ENCODE results near the gene TXK. TPM values are rescaled to one million over a fixed set of nuclear protein-coding genes. Genes with fewer than 3 reads are reported as not detected.

Gene TXK
- total RNA-seq (1 to 10 TPM in 4 of 5 donors, not detected in 1; 1.2 to 8.3 (median 4.4) TPM), polyA plus RNA-seq (under 1 TPM; 0.15 to 0.63 (median 0.37) TPM)
- long read RNA-seq, donor 1: 0 reads
- long read RNA-seq, donor 2: 0 reads
- long read RNA-seq, donor 3, partial matches to known transcripts: 0 of 1 reads
- long read RNA-seq, donor 3, other reads (novel, unspliced or antisense): 0 of 1 reads
- long read RNA-seq, donor 4: 0 reads
- long read RNA-seq, donor 5: 0 reads
- long read RNA-seq, donor 6: 0 reads
- long read RNA-seq, donor 7: 0 reads
- long read RNA-seq, donor 8: 0 reads
- long read RNA-seq, donor 9, partial matches to known transcripts: 0 of 1 reads
- long read RNA-seq, donor 9, other reads (novel, unspliced or antisense): 0 of 1 reads
- long read RNA-seq, donor 10: 0 reads

DNA sequence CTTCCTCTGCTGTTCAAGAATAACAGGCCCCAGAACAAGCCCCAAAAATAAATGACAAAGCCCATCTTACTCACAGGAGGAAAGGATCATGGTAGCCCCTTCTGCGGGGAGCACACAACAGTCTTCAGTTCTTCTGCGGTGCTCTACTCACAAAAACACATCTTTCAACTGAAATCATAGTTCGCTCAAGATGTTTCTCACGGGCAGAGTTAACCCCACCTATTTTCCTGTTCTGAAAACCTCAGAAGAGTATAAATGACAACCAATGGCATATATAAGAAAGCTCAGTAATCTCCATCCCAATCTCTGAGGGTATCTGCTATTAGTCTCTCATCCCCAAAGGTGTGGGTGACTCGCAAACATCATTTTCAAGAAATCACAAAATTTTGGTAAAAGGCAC, at the start of gene TXK:
Gene TXK (minus strand): TSS at position 170 of the 400 bp plus-strand sequence. CDS start 80 bp downstream, at position 90.
- peak in 1 of 2 donors; percentile 21 for DNase-seq
- TF ChIP-seq CTCF (IDR thresholded peaks at IDR 0.05) (no peak), POLR2AphosphoS5 (IDR thresholded peaks at IDR 0.05) (no peak), EP300 (IDR thresholded peaks at IDR 0.05) (no peak), POLR2A (IDR thresholded peaks at IDR 0.05) (no peak)
- H3K4me1 ChIP-seq: peaks cover 0 to 11% (median 6%) of the 10 kb centered on the region in 4 donors
- no peak within 1 kb of the TSS for H3K27ac ChIP-seq
- no peaks in the 10 kb centered on the region for H3K9me3 ChIP-seq
- no peaks in the 10 kb centered on the region for H3K27me3 ChIP-seq
- no peak within 1 kb of the TSS for H3K4me3 ChIP-seq
- intact Hi-C loops (cut with DNase I; ENCODE audit: low total_unique reads): no loop called here
- 81 to 89% (median 88%) methylated on average over 5 of the region's 5 CpGs for WGBS, 5 donors
- peaks cover 0 to 15% (median 14%) of the 10 kb centered on the region in 4 donors for H3K36me3 ChIP-seq

- Histone ChIP-seq H3K4me3 (no peak overlapping the region), H3K27me3 (no peaks in the 10 kb centered on the region), H3K9me3 (no peaks in the 10 kb centered on the region), H3K4me1 (no peaks in the 10 kb centered on the region), H3K27ac (no peak overlapping the region), H3K36me3 (no peaks in the 10 kb centered on the region)
- TF ChIP-seq CTCF (IDR thresholded peaks at IDR 0.05) (no peak), EP300 (IDR thresholded peaks at IDR 0.05) (no peak), POLR2A (IDR thresholded peaks at IDR 0.05) (no peak), POLR2AphosphoS5 (IDR thresholded peaks at IDR 0.05) (no peak)
- intact Hi-C loops (cut with DNase I; ENCODE audit: low total_unique reads): no loop called here
- DNase-seq: no peak
Measured at GRCh38 chr4:48180234-48180633, 46.2 kb upstream of the TXK start.

DNA sequence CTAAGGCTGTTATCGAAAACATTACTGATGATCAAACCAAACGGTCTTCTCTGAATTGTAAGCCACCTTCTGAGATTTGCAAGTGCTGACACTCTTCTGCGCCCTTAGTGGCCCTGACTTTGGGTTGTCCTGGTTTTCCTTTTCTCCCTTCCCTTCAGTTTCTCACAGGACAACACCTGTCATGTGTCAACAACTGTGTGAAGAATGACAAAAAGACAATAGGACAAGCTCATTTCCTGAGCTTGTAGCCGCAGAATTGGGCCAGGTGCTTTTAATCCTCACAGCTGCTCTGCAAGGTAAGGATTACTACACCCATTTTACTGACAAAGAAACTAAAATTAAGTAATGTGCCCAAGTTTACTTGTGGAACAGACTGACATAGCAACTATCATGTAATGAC, 44.9 kb upstream of the TXK start:
- no peak overlapping the region for H3K27ac ChIP-seq

DNA sequence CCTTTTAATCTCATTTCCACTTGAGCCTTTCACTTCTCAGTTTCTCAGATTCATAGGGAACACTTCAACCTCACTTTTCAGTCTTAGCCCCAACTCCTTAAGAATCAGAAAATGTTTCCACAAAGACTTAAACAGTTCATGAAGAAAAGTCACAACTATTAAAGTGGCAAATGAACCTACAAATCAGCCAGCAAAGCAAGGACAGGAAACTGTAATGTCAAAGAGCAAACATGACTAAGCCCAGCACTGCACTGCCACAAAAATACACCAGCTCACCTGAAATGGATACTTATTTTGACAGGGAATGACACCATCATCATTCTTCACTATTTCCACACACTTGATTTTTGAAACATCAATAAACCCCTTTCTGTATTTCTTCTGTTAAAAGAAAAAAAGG, 41.8 kb upstream of the TXK start:
- Histone ChIP-seq H3K27me3 (no peaks in the 10 kb centered on the region), H3K27ac (no peak overlapping the region), H3K4me1 (peaks cover 0 to 9% (median 0%) of the 10 kb centered on the region in 4 donors), H3K4me3 (no peak overlapping the region), H3K36me3 (no peaks in the 10 kb centered on the region), H3K9me3 (no peaks in the 10 kb centered on the region)
- no peak for TF ChIP-seq CTCF (IDR thresholded peaks at IDR 0.05)
- no peak for TF ChIP-seq EP300 (IDR thresholded peaks at IDR 0.05)
- TF ChIP-seq POLR2AphosphoS5 (IDR thresholded peaks at IDR 0.05): no peak
- no peak for TF ChIP-seq POLR2A (IDR thresholded peaks at IDR 0.05)
- DNase-seq: no peak
- intact Hi-C loops (cut with DNase I; ENCODE audit: low total_unique reads): no loop called here

More for the DNA sequence above, 44.9 kb upstream of the TXK start:
- no peak for DNase-seq
- H3K4me3 ChIP-seq: no peak overlapping the region
- intact Hi-C loops (cut with DNase I; ENCODE audit: low total_unique reads): no loop called here
- no peak for TF ChIP-seq POLR2AphosphoS5 (IDR thresholded peaks at IDR 0.05)
- TF ChIP-seq CTCF (IDR thresholded peaks at IDR 0.05): no peak
- TF ChIP-seq POLR2A (IDR thresholded peaks at IDR 0.05): no peak
- no peak for TF ChIP-seq EP300 (IDR thresholded peaks at IDR 0.05)
- 78 to 87% (median 80%) methylated on average over 4 of the region's 4 CpGs for WGBS, 5 donors
- H3K36me3 ChIP-seq: no peaks in the 10 kb centered on the region
- H3K27me3 ChIP-seq: no peaks in the 10 kb centered on the region
- H3K4me1 ChIP-seq: no peaks in the 10 kb centered on the region
- H3K9me3 ChIP-seq: no peaks in the 10 kb centered on the region
